ENCODE data around the gene LPCAT4.
"Not testable (repeated sequence)": the region's sequence is repeated elsewhere in the genome, so short reads cannot be mapped to it uniquely, and the experiment has no call there.

LPCAT4 gene

GRCh38 chr15:34349769-34350168, 17.2 kb downstream of the LPCAT4 start:
- TF ChIP-seq, protein P1, sequence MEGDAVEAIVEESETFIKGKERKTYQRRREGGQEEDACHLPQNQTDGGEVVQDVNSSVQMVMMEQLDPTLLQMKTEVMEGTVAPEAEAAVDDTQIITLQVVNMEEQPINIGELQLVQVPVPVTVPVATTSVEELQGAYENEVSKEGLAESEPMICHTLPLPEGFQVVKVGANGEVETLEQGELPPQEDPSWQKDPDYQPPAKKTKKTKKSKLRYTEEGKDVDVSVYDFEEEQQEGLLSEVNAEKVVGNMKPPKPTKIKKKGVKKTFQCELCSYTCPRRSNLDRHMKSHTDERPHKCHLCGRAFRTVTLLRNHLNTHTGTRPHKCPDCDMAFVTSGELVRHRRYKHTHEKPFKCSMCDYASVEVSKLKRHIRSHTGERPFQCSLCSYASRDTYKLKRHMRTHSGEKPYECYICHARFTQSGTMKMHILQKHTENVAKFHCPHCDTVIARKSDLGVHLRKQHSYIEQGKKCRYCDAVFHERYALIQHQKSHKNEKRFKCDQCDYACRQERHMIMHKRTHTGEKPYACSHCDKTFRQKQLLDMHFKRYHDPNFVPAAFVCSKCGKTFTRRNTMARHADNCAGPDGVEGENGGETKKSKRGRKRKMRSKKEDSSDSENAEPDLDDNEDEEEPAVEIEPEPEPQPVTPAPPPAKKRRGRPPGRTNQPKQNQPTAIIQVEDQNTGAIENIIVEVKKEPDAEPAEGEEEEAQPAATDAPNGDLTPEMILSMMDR (IDR thresholded peaks at IDR 0.05; ENCODE audit: control insufficient read depth, extremely low read depth, insufficient read depth), result no peak

DNA sequence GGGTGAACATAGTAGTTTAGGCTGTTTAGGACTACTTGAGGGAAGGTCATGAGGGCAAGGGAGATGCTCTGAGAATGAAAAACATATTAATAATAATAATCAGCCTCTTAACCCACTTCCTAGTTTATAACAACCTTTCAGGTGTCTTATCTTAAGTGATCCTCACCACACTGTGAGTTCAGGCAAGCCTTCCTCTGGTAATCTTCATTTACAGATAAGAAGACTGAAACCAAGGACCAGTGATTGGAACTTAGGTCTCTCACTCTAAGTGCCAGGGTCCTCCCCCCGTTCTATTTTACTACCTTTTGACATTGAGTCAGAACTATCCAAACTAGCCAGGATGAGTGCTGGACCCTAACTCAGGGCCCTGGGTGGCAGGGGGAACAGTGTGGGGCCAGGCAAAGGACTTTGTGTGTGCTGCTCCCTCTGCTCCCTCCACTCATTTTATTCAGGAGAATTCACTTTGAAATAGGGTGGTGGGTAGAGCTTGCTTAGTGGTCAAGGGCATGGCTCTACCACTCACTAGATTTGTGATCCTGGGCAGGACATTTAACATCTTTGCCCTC, 18.2 kb downstream of the LPCAT4 start:
- no peak for DNase-seq (ENCODE audit: low read depth)
- H3K4me3 ChIP-seq (ENCODE audit: low read depth, low read length), result no peak overlapping the region

More at GRCh38 chr15:34349769-34350168, 17.2 kb downstream of the LPCAT4 start:
- no peak for DNase-seq (ENCODE audit: low read depth)
- H3K4me3 ChIP-seq (ENCODE audit: low read depth, low read length), result no peak overlapping the region

DNA sequence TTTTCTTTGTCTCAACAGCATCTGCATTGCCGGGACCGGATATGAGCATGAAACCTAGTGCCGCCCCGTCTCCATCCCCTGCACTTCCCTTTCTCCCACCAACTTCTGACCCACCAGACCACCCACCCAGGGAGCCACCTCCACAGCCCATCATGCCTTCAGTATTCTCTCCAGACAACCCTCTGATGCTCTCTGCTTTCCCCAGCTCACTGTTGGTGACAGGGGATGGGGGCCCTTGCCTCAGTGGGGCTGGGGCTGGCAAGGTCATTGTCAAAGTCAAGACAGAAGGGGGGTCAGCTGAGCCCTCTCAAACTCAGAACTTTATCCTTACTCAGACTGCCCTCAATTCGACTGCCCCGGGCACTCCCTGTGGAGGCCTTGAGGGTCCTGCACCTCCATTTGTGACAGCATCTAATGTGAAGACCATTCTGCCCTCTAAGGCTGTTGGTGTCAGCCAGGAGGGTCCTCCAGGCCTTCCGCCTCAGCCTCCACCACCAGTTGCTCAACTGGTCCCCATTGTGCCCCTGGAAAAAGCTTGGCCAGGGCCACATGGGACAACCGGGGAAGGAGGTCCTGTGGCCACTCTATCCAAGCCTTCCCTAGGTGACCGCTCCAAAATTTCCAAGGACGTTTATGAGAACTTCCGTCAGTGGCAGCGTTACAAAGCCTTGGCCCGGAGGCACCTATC, 18.9 kb downstream of the LPCAT4 start:
- TF ChIP-seq, protein P1 (IDR thresholded peaks at IDR 0.05; ENCODE audit: control insufficient read depth, extremely low read depth, insufficient read depth), result no peak
- no peak for DNase-seq (ENCODE audit: low read depth)

More for the DNA sequence above, 18.2 kb downstream of the LPCAT4 start:
- TF ChIP-seq, protein P1 (IDR thresholded peaks at IDR 0.05; ENCODE audit: control insufficient read depth, extremely low read depth, insufficient read depth), result no peak

DNA sequence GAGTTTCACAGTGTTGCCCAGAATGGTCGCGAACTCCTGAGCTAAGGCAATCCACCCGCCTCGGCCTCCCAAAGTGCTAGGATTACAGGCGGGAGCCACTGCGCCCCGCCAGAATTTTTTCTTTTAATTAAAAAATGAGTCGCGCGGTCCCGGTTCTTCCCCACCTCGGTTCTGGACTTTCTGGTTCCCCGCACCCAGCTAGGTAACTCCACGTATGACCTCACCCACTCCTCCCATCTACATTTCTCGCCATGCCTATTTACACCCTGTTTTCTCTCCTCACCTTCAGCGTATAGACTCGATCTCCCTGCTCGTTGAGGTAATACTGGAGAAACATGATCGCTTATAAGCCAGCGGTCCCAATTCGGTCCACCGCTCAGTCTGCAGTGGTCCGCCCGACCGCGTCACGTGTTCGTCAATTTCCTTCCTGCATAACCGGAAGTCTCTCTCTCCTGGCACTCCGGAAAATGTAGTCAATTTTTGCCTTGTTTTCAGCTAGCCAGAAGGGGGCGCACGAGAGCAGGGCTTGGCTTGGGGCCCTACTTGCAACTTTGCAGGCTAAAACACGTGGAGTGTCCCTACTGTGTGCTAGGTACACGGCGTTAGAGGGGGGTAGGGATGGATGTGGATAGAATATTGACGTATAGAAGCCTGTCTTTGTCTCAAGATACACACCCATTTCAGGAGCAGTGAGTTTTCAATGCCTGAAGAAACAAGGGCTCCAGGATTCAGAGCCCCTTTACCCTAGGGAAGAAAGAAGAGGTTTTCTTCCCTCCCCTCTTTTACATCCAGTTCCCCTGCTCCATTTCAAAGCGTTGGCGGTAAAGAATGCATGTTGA, 24.0 kb downstream of the LPCAT4 start, which contains the start of the genes NOP10 and NUTM1:
Gene NOP10 (minus strand): TSS at position 400 of the 839 bp plus-strand sequence. CDS start 63 bp downstream, at position 337.
Gene NUTM1 (plus strand): TSS at position 579 of the 839 bp plus-strand sequence. CDS start 382 bp downstream, outside the sequence.
- TF ChIP-seq, protein P1 (IDR thresholded peaks at IDR 0.05; ENCODE audit: control insufficient read depth, extremely low read depth, insufficient read depth), result peak; percentile 93
- peak; percentile 84 for DNase-seq (ENCODE audit: low read depth)
- peak within 1 kb of the TSS; percentile 93 for H3K4me3 ChIP-seq (ENCODE audit: low read depth, low read length)

More for the DNA sequence above, 18.9 kb downstream of the LPCAT4 start:
- no peak overlapping the region for H3K4me3 ChIP-seq (ENCODE audit: low read depth, low read length)

GRCh38 chr15:34342213-34342736, 24.7 kb downstream of the LPCAT4 start:
- peak overlapping the region; percentile 93 for H3K4me3 ChIP-seq (ENCODE audit: low read depth, low read length)
- not testable (repeated sequence) for DNase-seq (ENCODE audit: low read depth)

DNA sequence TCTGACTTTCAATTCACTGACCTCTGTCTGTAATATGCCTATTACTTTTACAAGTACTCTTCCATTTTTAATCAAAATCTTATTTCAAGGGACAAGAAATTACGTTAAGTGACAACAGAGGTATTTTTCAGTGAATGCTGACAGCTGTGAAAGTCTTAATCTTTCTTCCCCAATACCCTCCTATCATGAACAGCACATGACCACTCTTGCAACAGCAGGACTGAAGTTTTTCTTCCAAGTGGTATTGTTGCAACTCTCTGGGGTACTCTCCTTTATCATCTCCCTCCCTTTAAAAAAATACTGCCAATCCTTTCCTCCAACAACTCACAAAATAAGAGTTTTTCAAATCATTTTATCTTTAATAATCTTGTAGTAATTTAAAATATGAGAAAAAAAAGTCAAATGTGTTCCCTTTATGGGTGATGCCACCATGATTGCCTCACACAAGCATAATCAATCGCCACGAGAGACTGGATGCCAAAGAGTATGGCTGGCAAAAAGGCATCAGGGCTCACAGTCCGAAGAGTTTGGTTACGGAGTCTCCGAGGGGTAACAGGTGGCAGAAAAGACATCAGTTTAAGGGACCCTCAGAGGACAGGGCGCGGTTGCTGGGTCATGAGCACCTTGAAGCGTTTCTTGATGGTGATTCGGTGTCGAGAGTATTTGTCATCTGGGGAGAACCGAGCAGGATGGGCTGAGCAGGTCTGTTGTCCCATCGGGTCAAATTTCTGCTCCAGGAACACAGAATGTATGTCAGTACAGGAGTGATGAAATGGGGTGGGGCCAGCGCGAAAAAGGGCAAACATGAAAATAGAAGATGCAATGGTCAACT, 25.4 kb downstream of the LPCAT4 start:
- peak overlapping the region; percentile 93 for H3K4me3 ChIP-seq (ENCODE audit: low read depth, low read length)
- TF ChIP-seq, protein P1 (IDR thresholded peaks at IDR 0.05; ENCODE audit: control insufficient read depth, extremely low read depth, insufficient read depth), result no peak
- no peak for DNase-seq (ENCODE audit: low read depth)

Data from LNCaP clone FGC (cell line).